Brain microvascular endothelial cell (primary cell): ENCODE data around the gene CACNA1E.

Experiments
- DNase-seq: peaks from one replicate; pipeline ENCODE4 v3.0.0-alpha.2; 2020
- H3K27ac ChIP-seq: fragments of 250-450 bp; sonication (Bioruptor Pico); 2 replicates; pipeline ENCODE4 v1.5.1; 2020; ENCODE audit warnings: mild to moderate bottlenecking, moderate library complexity
- H3K27me3 ChIP-seq: fragments of 250-450 bp; sonication (Bioruptor Pico); replicated peaks from 2 replicates; pipeline ENCODE4 v1.5.1; 2020; ENCODE audit warnings: mild to moderate bottlenecking
- H3K36me3 ChIP-seq: fragments of 250-450 bp; sonication (Bioruptor Pico); replicated peaks from 2 replicates; pipeline ENCODE4 v1.5.1; 2020; ENCODE audit warnings: mild to moderate bottlenecking
- H3K4me3 ChIP-seq: 2 replicates; pipeline ENCODE4 v1.5.1; 2011; ENCODE audit warnings: low read depth, mild to moderate bottlenecking, control low read depth, low read length, moderate library complexity
- in situ Hi-C: cut with HindIII; loops from 2 replicates; pipeline ENCODE4 v1.10.0; 2017; ENCODE audit warnings: low sequenced_read_pairs, low pct_ligation_motif_present
- TF ChIP-seq, protein P1 (sequence below): IDR thresholded peaks from 2 replicates; pipeline ENCODE4 v1.5.1; 2011; ENCODE audit warnings: low read depth, mild to moderate bottlenecking, moderate library complexity, low read length, control low read depth, inconsistent platforms; ENCODE audit errors: missing control alignments

CACNA1E gene

DNA sequence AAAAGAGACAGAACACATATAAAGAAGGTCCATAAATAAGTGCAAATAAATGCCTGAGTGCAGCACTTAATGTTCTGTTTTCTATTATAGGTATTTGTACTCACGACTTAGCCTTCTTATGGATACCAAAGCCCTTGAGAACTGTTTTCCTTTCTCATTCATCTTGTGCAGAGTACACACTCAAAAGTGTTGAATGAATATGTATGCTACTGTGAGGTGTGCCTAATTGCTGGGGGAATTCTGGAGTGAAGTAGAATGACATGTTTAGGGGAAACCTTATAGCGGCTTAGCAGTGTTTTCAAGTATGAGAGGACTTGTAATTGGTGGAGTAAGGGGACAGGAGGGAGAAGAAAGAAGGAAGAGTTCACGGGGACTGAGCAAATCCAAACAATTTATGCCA lies 157.6 kb downstream of the CACNA1E start:
- no peaks in the 10 kb centered on the region for H3K27me3 ChIP-seq
- DNase-seq, result no peak
- no peak overlapping the region for H3K27ac ChIP-seq
- no peak overlapping the region for H3K4me3 ChIP-seq
- H3K36me3 ChIP-seq, result no peaks in the 10 kb centered on the region
- in situ Hi-C loops, result no loop called here
- TF ChIP-seq, protein P1, sequence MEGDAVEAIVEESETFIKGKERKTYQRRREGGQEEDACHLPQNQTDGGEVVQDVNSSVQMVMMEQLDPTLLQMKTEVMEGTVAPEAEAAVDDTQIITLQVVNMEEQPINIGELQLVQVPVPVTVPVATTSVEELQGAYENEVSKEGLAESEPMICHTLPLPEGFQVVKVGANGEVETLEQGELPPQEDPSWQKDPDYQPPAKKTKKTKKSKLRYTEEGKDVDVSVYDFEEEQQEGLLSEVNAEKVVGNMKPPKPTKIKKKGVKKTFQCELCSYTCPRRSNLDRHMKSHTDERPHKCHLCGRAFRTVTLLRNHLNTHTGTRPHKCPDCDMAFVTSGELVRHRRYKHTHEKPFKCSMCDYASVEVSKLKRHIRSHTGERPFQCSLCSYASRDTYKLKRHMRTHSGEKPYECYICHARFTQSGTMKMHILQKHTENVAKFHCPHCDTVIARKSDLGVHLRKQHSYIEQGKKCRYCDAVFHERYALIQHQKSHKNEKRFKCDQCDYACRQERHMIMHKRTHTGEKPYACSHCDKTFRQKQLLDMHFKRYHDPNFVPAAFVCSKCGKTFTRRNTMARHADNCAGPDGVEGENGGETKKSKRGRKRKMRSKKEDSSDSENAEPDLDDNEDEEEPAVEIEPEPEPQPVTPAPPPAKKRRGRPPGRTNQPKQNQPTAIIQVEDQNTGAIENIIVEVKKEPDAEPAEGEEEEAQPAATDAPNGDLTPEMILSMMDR, result no peak

- in situ Hi-C loops, result no loop called here
- no peak for DNase-seq
- Histone ChIP-seq H3K27ac (no peak overlapping the region), H3K27me3 (no peaks in the 10 kb centered on the region), H3K4me3 (no peak overlapping the region), H3K36me3 (no peaks in the 10 kb centered on the region)
- TF ChIP-seq, protein P1, result no peak
Measured at GRCh38 chr1:181643631-181644030, 160.3 kb downstream of the CACNA1E start.

DNA sequence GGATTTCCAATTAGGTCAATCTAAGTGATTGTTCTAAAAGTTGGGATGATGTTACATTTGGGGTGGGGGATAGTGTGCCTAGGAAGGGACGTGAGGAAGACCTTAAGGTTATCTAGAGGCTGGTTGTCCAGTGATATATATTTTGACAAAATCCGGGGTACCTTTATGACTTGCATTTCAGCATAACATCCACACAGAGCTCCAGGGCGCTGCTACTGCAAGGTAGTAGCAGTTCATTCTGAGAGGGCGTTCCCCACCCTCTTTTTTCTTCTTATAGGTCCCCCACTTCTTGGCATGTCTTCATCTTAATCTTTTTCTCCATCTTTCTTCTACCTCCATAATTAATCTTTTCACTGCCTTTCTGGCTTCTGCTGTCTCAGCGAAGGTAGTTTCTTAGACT lies 161.9 kb downstream of the CACNA1E start:
- no peak for DNase-seq
- Histone ChIP-seq H3K27ac (no peak overlapping the region), H3K27me3 (no peaks in the 10 kb centered on the region), H3K4me3 (no peak overlapping the region), H3K36me3 (no peaks in the 10 kb centered on the region)
- TF ChIP-seq, protein P1, result no peak
- in situ Hi-C loops, result no loop called here

DNA sequence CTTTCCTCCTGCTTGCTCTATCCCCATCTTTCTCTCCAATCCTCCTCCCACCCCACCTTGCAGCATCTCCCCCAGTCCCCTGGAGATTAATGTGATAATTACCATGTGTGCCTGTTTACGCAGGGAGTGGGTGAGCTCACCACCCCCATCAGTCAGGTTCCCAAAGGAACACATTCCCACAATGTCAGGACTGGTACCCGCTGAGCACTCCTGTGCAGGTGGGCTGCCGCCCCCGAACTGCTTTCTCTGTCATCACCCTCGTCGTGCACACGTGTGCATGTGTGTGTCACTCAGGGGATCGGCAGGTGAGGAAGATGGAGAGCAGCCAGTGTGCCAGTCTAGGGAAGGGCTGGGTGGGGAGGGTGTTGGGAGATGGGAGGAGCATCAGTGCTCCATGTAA lies 163.4 kb downstream of the CACNA1E start:
- no peaks in the 10 kb centered on the region for H3K36me3 ChIP-seq
- TF ChIP-seq, protein P1, result no peak
- H3K27ac ChIP-seq, result no peak overlapping the region
- no peak for DNase-seq
- H3K4me3 ChIP-seq, result no peak overlapping the region
- in situ Hi-C loops, result no loop called here
- H3K27me3 ChIP-seq, result no peaks in the 10 kb centered on the region

DNA sequence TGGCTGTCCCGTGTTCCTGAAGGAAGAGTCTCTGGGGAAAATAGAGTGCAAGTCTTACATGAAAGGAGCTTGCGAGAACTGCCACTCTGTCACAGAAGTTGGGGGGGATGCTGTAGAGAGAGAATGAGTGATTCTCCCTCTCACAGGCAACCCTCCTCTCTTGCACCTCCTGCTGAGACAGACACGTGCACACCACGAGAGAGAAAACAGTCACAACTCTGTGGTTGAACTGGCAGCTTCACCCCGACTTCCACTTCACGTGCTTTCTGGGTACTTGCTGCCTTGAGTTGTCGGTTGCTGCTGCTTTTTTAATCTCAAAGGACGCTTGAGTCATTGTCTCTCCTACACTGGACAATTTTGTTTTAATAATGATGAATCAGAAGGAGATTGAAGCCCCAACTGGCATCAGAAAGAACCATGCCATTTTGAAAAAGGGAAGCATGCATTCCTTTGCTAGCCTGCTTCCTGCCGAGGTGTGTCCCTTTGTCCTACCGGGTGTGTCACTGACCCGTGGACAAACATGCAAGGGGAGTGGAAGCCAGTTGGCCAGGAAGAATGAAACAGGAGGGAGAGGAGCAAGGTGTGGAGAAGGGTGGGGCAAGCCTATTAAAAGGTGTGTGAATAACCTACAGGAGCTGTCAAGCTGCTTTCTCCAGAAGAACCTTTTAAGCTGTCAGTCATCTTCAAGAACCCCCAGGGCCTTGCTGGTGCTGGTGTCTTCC lies 164.2 kb downstream of the CACNA1E start:
- Histone ChIP-seq H3K4me3 (no peak overlapping the region), H3K27ac (no peak overlapping the region), H3K27me3 (no peaks in the 10 kb centered on the region), H3K36me3 (no peaks in the 10 kb centered on the region)
- TF ChIP-seq, protein P1, result no peak
- in situ Hi-C loops, result no loop called here
- DNase-seq, result no peak

- Histone ChIP-seq H3K27me3 (no peaks in the 10 kb centered on the region), H3K27ac (no peak overlapping the region), H3K36me3 (no peaks in the 10 kb centered on the region), H3K4me3 (no peak overlapping the region)
- TF ChIP-seq, protein P1, result no peak
- DNase-seq, result no peak
- in situ Hi-C loops, result no loop called here
Measured at GRCh38 chr1:181651276-181651675, 168.0 kb downstream of the CACNA1E start.
